Left renal pelvis (tissue), 4 donors: ENCODE measurements around the gene BRAT1. TPM values are rescaled to one million over a fixed set of nuclear protein-coding genes. Genes with fewer than 3 reads are reported as not detected.

Experiments used
- DNase-seq, 4 donors: peaks; one replicate each; pipeline ENCODE4 v3.0.0-alpha.2; 2013; ENCODE audit warnings: low read depth in 4 of 4, low spot score in 3 of 4
- polyA plus RNA-seq, 4 donors: library from polyadenylated mRNA; unstranded; fragments of 120-200 nt; gene quantifications; one replicate each; pipeline ENCODE4 v1.2.1, GENCODE V29; 2013; ENCODE audit not compliant: insufficient read length in 4 of 4

The BRAT1 gene
- polyA plus RNA-seq, 4 donors, result 23.1 to 40.9 (median 25.2) TPM

GRCh38 chr7:2503056-2503941, 52.0 kb downstream of the BRAT1 start:
- no peak for DNase-seq

- DNase-seq, result no peak
These were observed 52.7 kb downstream of the BRAT1 start for GRCh38 chr7:2502647-2502966.

GRCh38 chr7:2501947-2502646, 53.2 kb downstream of the BRAT1 start:
- DNase-seq, result no peak

- no peak for DNase-seq
These were observed 54.6 kb downstream of the BRAT1 start for GRCh38 chr7:2500701-2501100.

GRCh38 chr7:2499719-2500430, 55.4 kb downstream of the BRAT1 start:
- DNase-seq, result no peak

GRCh38 chr7:2499181-2499580, 56.1 kb downstream of the BRAT1 start:
- DNase-seq, result no peak

- DNase-seq, result no peak
These were observed 56.6 kb downstream of the BRAT1 start for GRCh38 chr7:2498708-2499107.

GRCh38 chr7:2497500-2498336, 57.6 kb downstream of the BRAT1 start:
- DNase-seq, result no peak

GRCh38 chr7:2497065-2497464, 58.3 kb downstream of the BRAT1 start:
- DNase-seq, result no peak

GRCh38 chr7:2496375-2496774, 58.9 kb downstream of the BRAT1 start:
- no peak for DNase-seq

GRCh38 chr7:2495418-2496299, 59.7 kb downstream of the BRAT1 start:
- no peak for DNase-seq

GRCh38 chr7:2494191-2495130, 60.9 kb downstream of the BRAT1 start:
- DNase-seq, result no peak

GRCh38 chr7:2493205-2494164, 61.8 kb downstream of the BRAT1 start:
- no peak for DNase-seq

GRCh38 chr7:2492038-2492437, 63.3 kb downstream of the BRAT1 start:
- no peak for DNase-seq

GRCh38 chr7:2490181-2490651, 65.1 kb downstream of the BRAT1 start:
- no peak for DNase-seq

- DNase-seq, result no peak
These were observed 66.6 kb downstream of the BRAT1 start for GRCh38 chr7:2488681-2489080.

GRCh38 chr7:2488272-2488645, 67.1 kb downstream of the BRAT1 start:
- no peak for DNase-seq
